Fibroblast of the aortic adventitia (primary cell): ENCODE results near the gene ETV6. TPM values are rescaled to one million over a fixed set of nuclear protein-coding genes. Genes with fewer than 3 reads are reported as not detected.
"Not testable (repeated sequence)": the region's sequence is repeated elsewhere in the genome, so short reads cannot be mapped to it uniquely, and the experiment has no call there.

Experiments
- DNase-seq: peaks from one replicate; pipeline ENCODE4 v3.0.0-alpha.2; 2010; ENCODE audit warnings: low read depth
- H3K4me3 ChIP-seq: 2 replicates; pipeline ENCODE4 v1.5.1; 2011; ENCODE audit warnings: low read depth, mild to moderate bottlenecking, control low read depth, low read length, moderate library complexity
- total RNA-seq: library from RNA; depleted of rRNA; stranded (reverse); fragments of >200 nt; gene quantifications from 2 replicates; pipeline ENCODE4 v1.2.3, GENCODE V29; 2012; ENCODE audit warnings: low replicate concordance
- TF ChIP-seq, protein P1 (sequence below): IDR thresholded peaks from 2 replicates; pipeline ENCODE4 v1.5.1; 2011; ENCODE audit warnings: mild to moderate bottlenecking, low read length, control low read depth, inconsistent platforms; ENCODE audit not compliant: insufficient read depth

Gene ETV6
- total RNA-seq, 1 donor: 6.1 TPM

DNA sequence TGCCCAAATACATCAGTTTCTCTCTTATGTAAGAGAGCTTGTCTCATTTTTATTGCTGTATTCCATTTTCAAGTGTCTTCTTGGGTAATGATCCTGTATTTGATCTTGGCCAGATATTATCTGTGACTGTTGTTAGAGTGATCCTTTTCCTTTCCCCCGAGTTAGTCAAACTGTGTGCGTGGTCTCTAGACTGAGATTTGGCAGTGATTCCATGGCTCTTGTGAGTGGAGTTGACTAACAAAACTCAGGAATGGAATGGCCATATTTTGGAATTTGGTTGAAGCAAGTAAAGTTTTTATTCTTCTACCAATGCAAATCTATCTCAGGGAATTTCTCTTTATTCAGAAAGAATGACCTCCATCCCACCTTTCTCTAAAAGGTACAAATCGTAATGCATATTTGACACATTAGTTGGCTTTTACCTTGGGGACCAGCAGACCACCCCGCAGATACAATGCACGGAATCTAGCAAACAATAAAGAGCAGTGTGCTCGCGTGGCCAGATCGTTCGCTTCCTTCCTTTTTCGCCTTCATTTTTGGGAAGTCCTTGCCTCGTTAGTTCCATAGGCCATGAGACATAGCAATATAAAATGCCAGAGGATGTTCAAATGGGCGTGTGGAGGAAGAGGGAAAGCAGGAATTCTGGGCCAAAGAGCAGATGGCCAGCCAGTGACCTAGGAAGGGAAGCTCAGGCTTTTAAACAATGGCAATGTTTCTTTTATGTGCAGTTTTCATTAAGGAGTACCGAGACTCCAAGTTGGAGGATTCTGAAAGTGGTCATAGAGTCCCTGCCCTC, 24.4 kb downstream of the ETV6 start:
- TF ChIP-seq, protein P1, sequence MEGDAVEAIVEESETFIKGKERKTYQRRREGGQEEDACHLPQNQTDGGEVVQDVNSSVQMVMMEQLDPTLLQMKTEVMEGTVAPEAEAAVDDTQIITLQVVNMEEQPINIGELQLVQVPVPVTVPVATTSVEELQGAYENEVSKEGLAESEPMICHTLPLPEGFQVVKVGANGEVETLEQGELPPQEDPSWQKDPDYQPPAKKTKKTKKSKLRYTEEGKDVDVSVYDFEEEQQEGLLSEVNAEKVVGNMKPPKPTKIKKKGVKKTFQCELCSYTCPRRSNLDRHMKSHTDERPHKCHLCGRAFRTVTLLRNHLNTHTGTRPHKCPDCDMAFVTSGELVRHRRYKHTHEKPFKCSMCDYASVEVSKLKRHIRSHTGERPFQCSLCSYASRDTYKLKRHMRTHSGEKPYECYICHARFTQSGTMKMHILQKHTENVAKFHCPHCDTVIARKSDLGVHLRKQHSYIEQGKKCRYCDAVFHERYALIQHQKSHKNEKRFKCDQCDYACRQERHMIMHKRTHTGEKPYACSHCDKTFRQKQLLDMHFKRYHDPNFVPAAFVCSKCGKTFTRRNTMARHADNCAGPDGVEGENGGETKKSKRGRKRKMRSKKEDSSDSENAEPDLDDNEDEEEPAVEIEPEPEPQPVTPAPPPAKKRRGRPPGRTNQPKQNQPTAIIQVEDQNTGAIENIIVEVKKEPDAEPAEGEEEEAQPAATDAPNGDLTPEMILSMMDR: no peak
- DNase-seq: peak; percentile 30
- H3K4me3 ChIP-seq: no peak overlapping the region

- TF ChIP-seq, protein P1: no peak
- no peak for DNase-seq
- no peak overlapping the region for H3K4me3 ChIP-seq
Measured at GRCh38 chr12:11674894-11675390, 25.5 kb downstream of the ETV6 start.

- no peak for DNase-seq
- H3K4me3 ChIP-seq: no peak overlapping the region
- TF ChIP-seq, protein P1: no peak
Measured at GRCh38 chr12:11676052-11676451, 26.6 kb downstream of the ETV6 start.

DNA sequence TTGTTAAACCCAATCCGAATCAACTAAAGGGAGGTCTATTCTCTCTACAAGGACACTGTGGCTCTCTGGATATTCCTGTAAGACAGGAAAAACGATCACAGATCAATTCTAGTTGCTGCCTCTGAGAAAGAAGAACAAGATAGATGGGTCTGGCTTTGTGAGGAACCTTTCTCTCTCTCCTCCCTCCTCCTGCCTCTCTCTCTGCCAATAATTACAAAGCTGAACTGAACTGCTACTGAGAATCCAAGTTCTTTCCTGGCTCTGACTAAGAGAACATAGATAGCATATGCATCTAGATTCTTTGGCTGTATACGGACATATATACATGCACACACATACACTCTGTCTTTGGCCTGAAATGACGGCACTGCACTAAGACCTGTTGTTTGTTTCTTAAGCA, 27.6 kb downstream of the ETV6 start:
- TF ChIP-seq, protein P1: no peak
- H3K4me3 ChIP-seq: no peak overlapping the region
- DNase-seq: no peak

DNA sequence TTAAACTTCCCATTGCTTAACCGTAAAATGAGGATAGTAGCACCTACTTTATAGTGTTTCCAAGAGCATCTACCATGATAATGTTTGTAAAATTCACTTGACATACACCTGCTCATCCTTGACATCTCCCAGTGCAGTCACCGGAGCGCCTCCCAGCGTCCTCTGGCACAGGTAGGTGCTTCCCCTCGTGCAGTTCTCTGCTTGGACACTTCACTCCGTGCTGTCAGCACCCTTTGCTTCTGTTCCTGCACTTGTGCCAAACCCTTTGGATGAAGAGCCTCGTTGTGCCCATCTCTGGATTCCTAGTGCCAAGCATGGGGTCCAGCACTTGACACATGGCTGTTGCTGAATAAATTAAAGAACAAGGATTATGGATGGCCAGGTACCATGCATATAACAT, 28.3 kb downstream of the ETV6 start:
- no peak overlapping the region for H3K4me3 ChIP-seq
- TF ChIP-seq, protein P1: no peak
- no peak for DNase-seq

DNA sequence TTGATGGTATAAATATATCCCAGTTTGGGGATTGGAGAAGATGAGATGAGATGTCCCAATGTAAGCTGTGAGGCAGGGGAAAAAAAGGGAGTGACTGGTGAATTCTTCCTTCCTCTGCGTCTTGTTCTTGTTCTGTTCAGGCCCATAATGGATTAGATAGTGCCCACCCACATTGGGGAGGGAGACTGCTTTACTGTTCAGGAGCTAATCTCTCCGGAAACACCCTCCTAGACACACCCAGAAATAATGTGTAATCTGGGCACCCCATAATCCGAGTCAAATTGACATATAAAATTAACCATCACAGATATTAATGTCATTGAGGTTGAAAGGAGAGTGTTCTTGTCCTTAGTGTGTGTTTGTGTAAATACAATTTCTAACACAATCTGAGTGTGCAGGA, 29.3 kb downstream of the ETV6 start:
- TF ChIP-seq, protein P1: no peak
- DNase-seq: no peak
- no peak overlapping the region for H3K4me3 ChIP-seq

GRCh38 chr12:11681207-11681606, 31.7 kb downstream of the ETV6 start:
- no peak for DNase-seq
- TF ChIP-seq, protein P1: no peak
- no peak overlapping the region for H3K4me3 ChIP-seq

DNA sequence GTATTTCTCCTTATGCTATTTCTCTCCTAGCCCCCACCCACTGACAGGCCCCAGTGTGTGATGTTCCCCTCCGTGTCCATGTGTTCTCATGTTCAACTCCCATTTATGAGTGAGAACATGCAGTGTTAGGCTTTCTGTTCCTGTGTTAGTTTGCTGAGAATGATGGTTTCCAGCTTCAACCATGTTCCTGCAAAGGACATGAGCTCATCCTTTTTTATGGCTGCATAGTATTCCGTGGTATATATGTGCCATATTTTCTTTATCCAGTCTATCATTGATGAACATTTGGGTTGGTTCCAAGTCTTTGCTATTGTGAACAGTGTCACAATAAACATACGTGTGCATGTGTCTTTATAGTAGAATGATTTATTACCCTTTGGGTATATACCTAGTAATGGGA, 32.2 kb downstream of the ETV6 start:
- DNase-seq, H3K4me3 ChIP-seq: not testable (repeated sequence)
